ENCODE results near the gene RER1. TPM values are rescaled to one million over a fixed set of nuclear protein-coding genes. Genes with fewer than 3 reads are reported as not detected.

The RER1 gene
- total RNA-seq, 3 donors from 2014 or later (not counting 1 experiment from before 2014, with no cell fraction given): 89.2 to 98.9 (median 91.9) TPM

DNA sequence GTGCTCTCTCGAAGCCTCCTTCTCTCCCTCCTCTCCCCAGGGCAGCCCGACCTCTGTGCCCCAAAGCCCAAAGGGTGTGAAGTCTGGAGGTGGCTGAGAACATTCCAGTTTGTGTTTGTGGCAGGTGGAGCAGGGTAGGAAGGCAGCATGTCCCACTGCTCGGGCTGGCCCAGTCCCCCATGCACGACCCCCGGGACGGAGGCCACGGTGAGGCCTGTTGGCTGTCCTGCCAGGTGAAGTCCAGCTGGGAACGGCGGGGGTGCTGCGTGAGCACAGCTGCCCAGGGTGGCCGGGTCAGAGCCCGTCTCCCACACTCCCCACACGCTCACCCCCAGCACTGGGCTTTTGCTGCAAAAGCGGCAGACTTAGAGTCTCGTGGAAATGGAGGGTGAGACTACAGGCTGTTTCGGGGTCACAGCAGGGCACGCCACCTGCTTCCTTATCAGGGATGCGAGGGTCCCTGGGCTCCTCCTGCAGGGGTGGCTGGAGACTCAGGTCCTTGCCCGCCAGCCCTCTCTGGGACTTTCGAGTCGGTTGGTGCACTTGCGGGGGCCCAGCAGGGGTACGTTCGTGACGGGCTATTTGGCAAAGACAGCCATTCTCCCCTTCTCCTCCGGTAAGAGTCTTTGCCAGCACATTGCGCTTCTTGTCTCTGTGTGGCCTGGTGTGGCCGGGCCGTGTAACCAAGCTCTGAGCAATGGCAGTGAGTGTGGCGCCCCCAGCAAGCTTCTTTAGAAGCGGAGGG is 40.6 kb upstream of the RER1 start:
- no peak for ATAC-seq
- Histone ChIP-seq H3K4me1 (ENCODE audit: control insufficient read depth, insufficient read depth, low read length) (no peaks in the 10 kb centered on the region), H3K27ac (ENCODE audit: low read length) (no peak overlapping the region), H3K9me3 (ENCODE audit: control insufficient read depth, insufficient read depth, low read length) (no peaks in the 10 kb centered on the region), H3K27me3 (ENCODE audit: control insufficient read depth, insufficient read depth, low read length) (no peaks in the 10 kb centered on the region), H3K36me3 (ENCODE audit: control insufficient read depth, insufficient read depth, low read length) (no peaks in the 10 kb centered on the region), H3K4me3 (ENCODE audit: low read length) (no peak overlapping the region)
- 88% methylated on average over 29 of the region's 31 CpGs for WGBS (ENCODE audit: insufficient coverage)
- intact Hi-C loops (cut with micrococcal nuclease): no loop called here
- Mint-ChIP-seq H3K27ac (no peak overlapping the region), H3K4me1 (no peaks in the 10 kb centered on the region), H3K36me3 (no peaks in the 10 kb centered on the region), H3K4me3 (no peak overlapping the region), H3K9me3 (no peaks in the 10 kb centered on the region), H3K27me3 (ENCODE audit: low read depth in 2 of 2) (no peaks in the 10 kb centered on the region)
- TF ChIP-seq, protein P1, sequence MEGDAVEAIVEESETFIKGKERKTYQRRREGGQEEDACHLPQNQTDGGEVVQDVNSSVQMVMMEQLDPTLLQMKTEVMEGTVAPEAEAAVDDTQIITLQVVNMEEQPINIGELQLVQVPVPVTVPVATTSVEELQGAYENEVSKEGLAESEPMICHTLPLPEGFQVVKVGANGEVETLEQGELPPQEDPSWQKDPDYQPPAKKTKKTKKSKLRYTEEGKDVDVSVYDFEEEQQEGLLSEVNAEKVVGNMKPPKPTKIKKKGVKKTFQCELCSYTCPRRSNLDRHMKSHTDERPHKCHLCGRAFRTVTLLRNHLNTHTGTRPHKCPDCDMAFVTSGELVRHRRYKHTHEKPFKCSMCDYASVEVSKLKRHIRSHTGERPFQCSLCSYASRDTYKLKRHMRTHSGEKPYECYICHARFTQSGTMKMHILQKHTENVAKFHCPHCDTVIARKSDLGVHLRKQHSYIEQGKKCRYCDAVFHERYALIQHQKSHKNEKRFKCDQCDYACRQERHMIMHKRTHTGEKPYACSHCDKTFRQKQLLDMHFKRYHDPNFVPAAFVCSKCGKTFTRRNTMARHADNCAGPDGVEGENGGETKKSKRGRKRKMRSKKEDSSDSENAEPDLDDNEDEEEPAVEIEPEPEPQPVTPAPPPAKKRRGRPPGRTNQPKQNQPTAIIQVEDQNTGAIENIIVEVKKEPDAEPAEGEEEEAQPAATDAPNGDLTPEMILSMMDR (IDR thresholded peaks at IDR 0.05): no peak
- no peak for DNase-seq

- H3K4me1 Mint-ChIP-seq: no peaks in the 10 kb centered on the region
- WGBS (ENCODE audit: insufficient coverage): 91% methylated on average over 8 of the region's 8 CpGs
- no peak for ATAC-seq
- H3K4me1 ChIP-seq (ENCODE audit: control insufficient read depth, insufficient read depth, low read length): no peaks in the 10 kb centered on the region
- H3K27ac ChIP-seq (ENCODE audit: low read length): no peak overlapping the region
- H3K4me3 Mint-ChIP-seq: no peak overlapping the region
- intact Hi-C loops (cut with micrococcal nuclease): no loop called here
- H3K27me3 Mint-ChIP-seq (ENCODE audit: low read depth in 2 of 2): no peaks in the 10 kb centered on the region
- no peaks in the 10 kb centered on the region for H3K9me3 Mint-ChIP-seq
- H3K36me3 ChIP-seq (ENCODE audit: control insufficient read depth, insufficient read depth, low read length): no peaks in the 10 kb centered on the region
- no peaks in the 10 kb centered on the region for H3K27me3 ChIP-seq (ENCODE audit: control insufficient read depth, insufficient read depth, low read length)
- no peak for DNase-seq
- H3K36me3 Mint-ChIP-seq: no peaks in the 10 kb centered on the region
- H3K4me3 ChIP-seq (ENCODE audit: low read length): no peak overlapping the region
- H3K27ac Mint-ChIP-seq: no peak overlapping the region
- H3K9me3 ChIP-seq (ENCODE audit: control insufficient read depth, insufficient read depth, low read length): no peaks in the 10 kb centered on the region
- TF ChIP-seq, protein P1 (IDR thresholded peaks at IDR 0.05): no peak
Measured at GRCh38 chr1:2351723-2352122, 39.9 kb upstream of the RER1 start.

DNA sequence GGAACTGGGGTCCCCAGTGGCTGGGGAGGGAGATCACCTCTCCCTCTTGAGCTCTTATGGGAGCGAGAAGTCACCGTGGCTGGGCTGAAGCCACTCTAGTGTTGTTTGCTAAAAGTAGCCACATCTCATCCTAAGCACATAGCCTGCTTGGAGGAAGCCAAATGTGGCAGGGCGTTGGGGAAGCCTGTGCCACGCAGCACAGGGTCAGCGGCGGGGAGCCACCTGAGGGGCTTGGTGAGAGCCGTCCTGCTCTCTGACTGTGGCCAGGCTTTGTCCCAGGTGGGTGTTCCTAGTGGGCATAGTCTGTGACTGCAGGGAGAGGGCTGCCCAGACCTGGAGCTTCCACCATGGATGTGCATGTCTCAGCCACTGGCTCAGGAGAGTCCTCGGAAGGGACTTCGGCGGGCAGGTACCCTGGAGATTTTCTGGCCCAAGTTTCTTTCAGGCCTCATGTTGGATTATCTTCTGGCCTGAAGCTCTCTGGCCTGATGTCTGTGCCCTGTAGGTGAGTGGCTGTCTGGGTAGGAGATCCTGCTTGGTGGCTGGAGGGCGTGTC is 39.2 kb upstream of the RER1 start:
- ATAC-seq (no peak), DNase-seq (no peak)
- no peaks in the 10 kb centered on the region for H3K36me3 Mint-ChIP-seq
- H3K4me1 Mint-ChIP-seq: no peaks in the 10 kb centered on the region
- Histone ChIP-seq H3K27ac (ENCODE audit: low read length) (no peak overlapping the region), H3K36me3 (ENCODE audit: control insufficient read depth, insufficient read depth, low read length) (no peaks in the 10 kb centered on the region), H3K4me1 (ENCODE audit: control insufficient read depth, insufficient read depth, low read length) (no peaks in the 10 kb centered on the region), H3K27me3 (ENCODE audit: control insufficient read depth, insufficient read depth, low read length) (no peaks in the 10 kb centered on the region), H3K9me3 (ENCODE audit: control insufficient read depth, insufficient read depth, low read length) (no peaks in the 10 kb centered on the region), H3K4me3 (ENCODE audit: low read length) (no peak overlapping the region)
- intact Hi-C loops (cut with micrococcal nuclease): no loop called here
- H3K27ac Mint-ChIP-seq: no peak overlapping the region
- no peaks in the 10 kb centered on the region for H3K9me3 Mint-ChIP-seq
- WGBS (ENCODE audit: insufficient coverage): 92% methylated on average over 11 of the region's 11 CpGs
- H3K27me3 Mint-ChIP-seq (ENCODE audit: low read depth in 2 of 2): no peaks in the 10 kb centered on the region
- TF ChIP-seq, protein P1 (IDR thresholded peaks at IDR 0.05): no peak
- H3K4me3 Mint-ChIP-seq: no peak overlapping the region
